Activated CD4-positive, alpha-beta T cell treated with anti-CD3 and anti-CD28 coated beads, Interleukin-2, amount 50 U/mL, for 24 hours (primary cell): ENCODE data around the gene OBP2B.
"Not testable (repeated sequence)": the region's sequence is repeated elsewhere in the genome, so short reads cannot be mapped to it uniquely, and the experiment has no call there.

Experiments
- DNase-seq, 2 donors: peaks; one replicate each; pipeline ENCODE4 v3.0.0-alpha.2; 2020; ENCODE audit warnings: low read depth in 1 of 2, low spot score in 1 of 2

Gene OBP2B

DNA sequence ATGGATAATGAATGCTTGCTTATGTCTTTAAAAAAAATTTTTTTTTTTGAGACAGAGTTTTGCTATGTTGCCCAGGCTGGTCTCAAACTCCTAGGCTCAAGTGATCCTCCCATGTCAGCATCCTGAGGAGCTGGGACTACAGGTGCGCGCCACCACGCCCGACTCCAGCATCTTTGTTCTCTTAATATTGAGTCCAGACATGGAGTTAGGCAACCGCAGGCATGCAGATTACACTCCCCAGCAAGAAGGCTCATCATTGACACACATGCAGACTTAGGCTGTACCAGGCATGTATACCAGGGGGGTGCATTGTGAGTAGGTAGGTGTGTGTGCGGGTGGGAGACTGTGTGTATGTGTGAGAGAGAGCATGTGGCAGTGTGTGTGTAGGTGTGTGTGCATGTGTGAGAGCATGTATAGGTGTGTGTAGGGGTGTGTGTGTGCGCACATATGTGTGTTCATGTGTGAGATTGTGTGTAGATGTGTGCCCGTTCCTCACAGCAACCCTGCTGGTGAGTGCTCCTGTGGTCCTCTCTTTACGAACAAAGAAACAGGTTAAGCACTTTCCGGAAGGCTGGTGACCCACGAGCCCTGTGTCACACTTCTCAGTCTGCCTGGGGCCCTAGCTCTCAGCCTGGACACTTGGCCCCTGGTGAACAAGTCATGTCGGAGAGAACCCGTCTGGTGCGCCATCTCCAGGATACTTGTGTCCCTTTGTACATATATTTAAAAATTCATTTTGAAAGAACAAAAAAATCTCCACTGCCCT, 6.2 kb downstream of the OBP2B start:
- no peak for DNase-seq

DNA sequence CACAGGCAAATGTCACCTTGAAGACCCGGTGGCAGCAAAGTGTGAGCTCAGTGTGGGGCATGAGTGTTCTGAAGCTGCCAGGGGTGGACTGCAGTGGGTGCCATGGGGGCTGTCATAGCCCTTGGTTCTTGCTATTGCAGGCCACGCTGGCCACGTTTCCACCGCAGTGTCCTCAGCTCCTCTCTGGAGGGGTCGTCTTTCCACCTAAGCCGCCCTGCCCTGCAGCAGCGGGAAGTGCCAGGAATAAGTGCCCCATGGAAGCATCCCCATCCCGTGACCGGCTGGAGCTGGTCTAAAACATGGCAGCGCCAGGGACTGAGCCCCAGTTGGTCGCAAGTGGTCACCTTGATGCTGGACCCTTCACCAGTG, 6.9 kb downstream of the OBP2B start:
- DNase-seq = no peak

DNA sequence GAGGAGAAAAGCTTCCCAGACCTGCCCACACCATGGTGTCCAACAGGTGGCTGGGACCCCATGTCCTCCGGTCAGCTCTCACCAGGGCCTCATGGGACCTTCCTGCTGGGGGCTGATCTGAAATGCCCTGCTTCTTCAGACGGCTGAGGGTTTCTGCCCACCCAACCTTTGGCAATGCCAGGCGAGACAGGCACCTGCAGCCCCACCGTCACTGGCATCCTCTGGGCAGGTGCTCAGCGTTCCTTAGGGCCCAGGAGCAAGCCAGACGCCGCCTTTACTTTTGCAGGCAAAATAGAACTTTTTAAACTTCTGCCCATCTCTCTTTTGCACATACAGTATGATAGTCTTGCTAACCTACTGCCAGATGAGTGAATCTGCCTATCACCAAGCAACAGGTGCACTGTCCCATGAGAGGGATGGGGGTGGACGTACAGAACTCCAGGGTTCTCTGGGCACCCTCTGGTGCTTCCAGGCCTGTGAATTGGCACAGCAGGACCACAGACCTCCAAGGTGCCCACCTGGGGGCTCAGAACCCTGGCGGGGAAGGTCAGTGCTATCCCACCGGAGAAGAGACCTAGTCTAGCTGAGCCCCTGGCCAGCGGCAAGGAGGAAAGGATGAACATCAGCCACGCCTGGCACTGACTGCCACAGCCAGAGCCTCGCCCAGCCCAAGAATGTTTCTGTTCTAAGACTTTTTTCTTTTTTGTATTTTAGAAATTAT, 7.5 kb downstream of the OBP2B start:
- DNase-seq = no peak

DNA sequence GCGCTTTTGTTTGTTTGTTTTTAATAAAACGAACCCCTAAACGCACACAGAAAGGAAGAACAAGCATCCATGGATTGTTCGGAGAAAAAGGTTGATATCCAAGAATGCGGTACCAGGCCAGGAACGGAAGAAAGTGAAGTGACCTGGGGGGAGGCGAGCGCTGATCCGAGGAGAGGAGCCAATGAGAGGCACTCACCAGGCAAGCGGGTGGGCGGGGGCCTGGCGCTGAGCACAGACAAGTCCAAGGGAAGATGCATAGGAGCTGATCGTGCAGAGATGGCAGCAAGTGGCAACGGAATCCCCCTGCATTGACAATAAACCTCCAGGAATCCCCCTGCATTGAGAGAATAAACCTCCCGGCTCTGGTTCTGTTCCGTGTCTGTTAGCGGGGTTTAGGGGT, 8.4 kb downstream of the OBP2B start:
- DNase-seq = no peak

DNA sequence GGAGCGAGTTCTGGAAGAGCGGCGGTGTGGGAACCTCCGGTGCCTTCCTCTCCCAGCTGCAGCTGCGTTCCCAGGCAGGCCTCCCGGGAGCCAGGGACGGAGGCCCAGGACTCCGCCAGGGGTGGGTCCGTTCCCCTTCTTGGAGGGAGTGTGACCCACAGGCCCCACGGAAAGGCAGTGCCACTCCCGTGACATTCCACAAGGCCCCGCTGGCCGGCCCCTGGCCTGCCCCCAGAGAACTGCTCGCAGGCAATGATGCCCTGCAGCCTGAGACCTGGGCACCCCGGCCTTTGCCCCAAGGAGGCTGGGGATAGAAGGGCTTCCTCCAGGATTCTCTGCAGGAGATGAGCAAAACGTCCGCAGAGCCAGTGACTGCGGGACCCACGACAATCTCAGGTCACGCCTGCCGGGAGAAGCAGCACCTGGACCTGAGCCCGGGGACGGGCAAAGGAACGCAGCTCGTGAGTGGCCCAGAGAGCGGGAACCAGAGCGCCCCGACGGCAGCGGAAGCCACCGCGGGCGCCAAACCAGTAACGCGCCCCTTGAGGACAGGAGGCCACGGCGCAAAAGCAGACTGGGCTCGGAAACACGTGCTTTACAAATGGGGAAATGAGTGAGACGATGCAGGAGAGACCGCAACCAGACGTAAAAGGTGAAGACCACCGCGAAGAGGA, 9.3 kb downstream of the OBP2B start:
- peak in 1 of 2 donors; percentile 24 for DNase-seq

DNA sequence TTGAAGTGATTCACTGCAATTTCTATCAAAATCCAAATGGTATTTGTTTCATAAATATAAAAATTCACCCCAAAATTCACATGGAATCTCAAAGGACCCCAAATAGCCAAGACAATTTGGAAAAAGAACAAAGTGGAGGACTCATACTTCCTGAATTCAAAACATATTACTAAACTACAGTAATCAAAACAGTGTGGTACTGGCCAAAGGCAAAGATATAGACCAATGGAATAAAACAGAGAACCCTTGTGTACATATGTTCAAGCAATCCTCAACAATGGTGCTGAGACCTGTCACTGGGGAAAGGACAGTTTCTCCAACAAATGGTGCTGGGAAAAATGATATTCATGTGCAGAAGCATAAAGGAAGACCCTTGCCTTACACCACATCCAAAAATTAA, 14.0 kb downstream of the OBP2B start:
- no peak for DNase-seq

DNA sequence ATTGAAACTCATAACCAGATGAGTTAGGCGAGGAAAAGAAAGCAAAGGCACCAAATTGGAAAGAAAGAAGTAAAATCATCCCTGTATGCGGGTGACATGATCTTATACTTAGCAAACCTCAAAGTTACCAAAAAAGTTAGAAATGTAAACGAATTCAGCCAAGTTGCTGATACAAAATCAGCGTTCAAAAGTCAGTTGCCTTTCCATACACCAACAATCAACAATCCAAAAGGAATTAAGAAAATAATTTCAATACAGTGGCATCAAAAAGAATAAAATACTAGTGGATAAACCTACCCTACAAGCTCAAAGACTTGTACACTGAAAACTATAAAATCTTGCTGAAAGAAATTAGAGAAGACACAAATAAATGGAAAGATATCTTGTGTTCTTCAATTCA, 14.5 kb downstream of the OBP2B start:
- no peak for DNase-seq

DNA sequence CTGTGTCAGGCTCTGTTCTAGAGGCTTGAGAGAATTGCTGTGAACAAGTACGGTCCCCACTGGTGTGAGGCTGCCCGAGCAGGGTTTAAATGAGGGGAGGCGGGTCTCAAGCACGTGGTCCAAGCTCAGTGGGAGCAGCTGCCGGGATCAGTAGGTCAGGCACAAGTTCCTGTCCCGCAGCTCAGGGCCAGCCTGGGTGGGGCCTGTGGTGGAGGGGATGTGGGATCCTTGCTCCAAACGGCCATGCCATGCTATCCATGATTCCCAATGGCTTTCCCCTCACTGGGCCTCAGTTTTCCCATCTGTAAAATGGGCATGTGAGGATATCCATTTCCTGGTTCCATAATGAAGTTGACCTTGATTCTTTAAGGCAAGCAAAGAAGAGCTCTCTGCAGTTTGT, 17.1 kb downstream of the OBP2B start:
- DNase-seq = no peak

DNA sequence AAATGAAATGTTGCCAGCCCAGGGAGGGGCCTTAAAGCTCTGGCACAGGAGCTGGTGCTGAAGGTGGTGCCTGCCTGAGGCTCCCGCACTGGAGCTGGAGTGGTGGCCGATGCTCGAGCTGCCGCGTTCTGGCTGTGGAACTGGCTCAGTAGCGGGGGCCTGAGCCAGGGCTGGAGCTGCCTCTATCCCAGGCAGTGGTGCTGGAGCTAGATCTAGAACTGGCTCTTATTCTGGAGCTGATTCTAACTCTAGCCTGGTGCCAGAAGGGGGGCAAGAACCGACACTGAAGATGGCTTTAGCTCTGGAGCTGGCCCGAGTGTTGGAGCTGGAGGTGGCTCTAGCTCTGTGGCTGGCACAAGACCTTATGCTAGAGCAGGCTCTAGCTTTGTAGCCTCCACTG, 19.2 kb downstream of the OBP2B start:
- DNase-seq = no peak

DNA sequence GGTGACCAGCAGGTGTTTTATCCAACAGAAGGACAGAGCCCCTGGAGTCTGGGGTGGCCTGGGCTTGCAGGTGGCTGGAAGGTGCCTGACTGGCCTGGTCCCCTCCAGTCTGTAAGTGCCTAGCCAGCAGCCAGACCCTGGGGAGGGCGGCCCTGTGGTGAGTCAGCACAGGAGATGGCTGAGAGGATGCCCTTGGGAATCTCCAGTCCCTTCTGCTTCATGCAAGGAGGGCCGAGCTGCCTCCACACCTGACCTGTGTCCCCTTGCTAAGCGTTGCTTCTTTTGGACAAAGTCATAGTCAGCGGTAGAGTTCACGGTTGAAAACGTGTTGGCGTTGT, 20.2 kb downstream of the OBP2B start:
- DNase-seq = no peak

DNA sequence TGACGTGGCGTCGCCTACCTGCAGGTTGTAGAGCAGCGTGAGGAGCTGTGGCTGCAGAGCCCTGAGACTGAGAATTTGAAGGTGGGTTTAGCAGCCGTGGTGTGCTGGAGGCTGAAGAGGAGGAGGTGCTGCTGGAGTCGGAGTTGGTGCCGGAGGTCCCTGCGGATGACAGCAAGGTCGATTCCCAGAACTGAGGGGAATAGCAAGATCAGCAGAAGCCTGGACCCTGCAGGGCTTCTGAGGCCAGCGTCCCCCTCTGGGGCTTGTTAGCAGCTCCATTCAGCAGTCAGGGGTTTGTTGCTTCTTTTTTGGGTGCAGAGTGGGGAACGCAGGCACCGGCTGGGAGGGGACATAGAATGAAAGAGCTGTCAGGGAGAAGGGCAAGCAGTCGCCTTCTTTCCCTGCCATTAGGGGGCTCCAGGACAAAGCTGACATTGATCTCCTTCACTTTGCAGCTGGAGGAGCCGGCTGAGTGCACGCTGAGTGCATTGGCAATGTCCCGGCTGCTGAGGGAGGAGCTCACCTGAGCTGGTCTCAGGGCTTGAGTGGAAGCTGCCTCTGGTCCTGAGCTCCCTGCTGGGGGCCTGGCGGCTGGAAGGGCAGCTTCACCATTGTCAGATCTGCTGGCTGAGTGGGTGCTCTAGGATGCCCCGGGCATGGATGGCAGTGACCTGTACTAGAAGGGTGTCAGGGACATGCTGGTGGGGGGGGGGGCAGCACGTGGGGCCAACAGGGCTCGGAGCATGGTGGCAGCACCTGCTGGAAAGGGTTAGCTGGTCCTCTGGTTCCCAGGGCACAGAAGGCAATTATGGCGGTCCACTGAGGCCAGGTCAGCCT, 20.8 kb downstream of the OBP2B start:
- no peak for DNase-seq

DNA sequence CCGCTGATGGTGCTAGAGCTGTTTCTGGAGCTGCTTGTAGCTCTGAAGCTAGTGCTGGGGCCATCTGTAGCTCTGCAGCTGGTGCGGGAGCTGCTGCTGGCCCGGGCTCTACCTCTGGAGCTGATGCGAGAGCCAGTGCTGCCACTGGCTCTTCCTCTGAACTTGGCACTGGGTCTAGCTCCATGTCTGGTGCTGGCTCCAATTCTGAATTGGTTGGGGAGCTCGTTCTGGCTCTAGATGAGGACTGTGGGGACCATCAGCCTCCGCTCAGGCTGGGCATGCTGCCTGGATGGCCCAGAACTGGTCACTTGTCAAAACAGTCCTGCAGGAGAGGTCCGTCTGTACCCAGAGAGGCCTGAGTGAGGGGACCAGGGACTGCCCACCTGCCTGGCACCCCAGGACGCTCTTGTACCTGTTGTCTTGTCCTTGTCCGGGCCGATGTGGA, 21.5 kb downstream of the OBP2B start:
- DNase-seq = no peak

DNA sequence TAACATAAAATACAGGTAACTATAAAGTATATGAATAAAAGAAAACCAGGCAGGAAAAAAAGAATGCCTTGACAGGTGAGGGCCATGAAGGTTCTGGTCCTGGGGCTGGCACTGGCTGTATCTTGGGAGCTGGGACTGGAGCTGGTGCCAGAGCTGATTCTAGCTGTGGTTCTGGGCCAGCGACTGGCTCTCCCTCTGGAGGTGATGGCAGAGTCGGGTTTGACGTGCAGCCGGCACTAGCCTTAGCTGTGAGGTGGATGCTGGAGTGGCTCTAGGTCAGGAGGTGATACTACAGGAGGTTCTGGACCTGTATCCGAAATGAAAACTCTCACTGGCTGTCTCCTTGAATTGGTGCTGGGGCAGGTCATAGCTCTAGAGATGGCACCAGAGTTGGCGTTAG, 22.3 kb downstream of the OBP2B start:
- no peak for DNase-seq

DNA sequence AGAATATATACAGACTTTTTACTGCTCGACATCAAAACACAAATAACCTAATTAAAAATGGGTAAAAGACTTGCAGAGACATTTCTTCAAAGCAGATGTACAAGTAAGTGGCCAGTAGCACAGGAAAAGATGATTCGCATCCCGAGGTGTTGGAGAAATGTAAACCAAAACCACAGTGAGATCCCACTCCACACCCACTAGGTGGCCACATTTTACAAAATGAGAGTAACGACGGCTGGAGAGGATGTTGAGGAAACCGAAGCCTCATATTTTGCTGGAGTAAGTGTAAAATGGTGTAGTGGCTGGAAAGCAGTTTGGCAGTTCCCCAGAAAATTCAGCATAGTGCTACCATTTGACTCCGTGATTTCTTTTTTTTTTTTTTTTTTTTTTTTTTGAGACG, 24.1 kb downstream of the OBP2B start:
- peak in 1 of 2 donors; percentile 41 for DNase-seq

DNA sequence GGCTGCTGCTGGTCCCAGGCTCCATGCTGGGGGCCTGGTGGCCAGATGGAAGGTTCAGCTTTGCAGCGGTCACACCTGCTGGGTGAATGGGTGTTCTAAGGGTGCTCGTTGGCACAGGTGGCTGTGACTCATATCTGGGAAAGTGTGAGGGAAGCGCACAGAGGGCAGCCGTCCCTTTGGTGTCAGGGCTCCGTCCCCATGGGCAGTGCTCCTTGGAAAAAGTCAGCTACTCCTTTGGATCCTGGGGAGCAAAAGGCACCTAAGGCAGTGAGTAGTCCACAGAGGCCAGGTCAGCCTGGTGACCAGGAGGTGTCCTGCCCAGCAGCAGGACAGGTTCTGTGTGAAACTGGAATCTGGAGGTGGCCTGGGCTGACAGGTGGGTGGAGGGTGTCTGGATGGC, 26.9 kb downstream of the OBP2B start:
- DNase-seq = no peak

DNA sequence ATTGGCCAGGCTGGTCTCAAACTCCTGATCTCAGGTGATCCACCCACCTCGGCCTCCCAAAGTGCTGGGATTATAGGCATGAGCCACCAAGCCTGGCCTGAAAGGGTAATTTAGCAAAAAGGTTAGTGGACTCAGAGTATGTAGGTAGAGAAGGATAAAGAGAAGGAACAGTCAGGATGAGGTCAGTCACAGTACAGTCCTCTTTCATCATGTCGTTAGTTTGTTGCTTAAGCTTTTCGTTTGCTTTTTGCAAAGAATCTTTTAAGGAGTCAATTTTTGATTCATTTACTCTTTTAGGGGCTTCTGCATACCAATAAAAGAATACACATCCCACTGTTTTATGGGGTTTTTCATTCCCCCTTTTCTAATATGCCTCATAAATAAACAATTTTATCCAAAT, 27.5 kb downstream of the OBP2B start:
- DNase-seq = no peak

DNA sequence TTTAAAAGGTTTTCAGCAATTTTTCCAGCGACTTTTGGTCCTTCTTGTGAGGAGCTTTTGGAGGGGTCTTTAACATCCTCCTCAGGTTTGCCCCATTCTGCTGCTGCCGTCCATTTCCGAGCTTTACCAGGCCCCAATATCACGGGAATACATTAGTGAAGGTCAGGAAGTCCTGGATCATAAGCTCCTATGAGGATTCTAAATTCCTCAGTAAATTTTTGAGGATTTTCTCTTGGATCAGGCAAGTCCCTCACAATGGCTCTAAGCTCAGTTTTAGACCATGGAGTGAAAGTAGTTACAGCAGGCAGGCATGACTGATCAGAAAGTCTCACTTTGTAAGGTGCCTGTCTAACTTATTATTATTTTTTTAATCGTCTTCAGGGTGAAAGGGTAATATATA, 28.1 kb downstream of the OBP2B start:
- no peak for DNase-seq

DNA sequence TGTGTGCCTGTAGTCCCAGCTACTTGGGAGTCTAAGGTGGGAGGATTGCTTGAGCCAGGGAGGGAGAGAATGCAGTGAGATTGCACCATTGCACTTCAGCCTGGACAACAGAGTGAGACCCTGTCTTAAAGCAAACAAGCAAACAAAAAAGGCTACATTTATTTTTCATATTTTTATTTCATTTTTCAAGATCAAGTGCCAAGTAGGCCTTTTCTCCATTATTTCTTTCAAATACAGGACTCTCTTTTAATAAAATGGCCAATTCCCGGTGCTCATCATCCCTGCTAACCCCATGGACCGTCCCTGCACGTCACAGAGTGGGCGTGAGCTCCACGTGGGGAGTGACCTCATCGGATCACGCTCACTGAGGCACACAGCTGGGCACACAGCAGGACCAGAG, 36.0 kb downstream of the OBP2B start:
- no peak for DNase-seq

DNA sequence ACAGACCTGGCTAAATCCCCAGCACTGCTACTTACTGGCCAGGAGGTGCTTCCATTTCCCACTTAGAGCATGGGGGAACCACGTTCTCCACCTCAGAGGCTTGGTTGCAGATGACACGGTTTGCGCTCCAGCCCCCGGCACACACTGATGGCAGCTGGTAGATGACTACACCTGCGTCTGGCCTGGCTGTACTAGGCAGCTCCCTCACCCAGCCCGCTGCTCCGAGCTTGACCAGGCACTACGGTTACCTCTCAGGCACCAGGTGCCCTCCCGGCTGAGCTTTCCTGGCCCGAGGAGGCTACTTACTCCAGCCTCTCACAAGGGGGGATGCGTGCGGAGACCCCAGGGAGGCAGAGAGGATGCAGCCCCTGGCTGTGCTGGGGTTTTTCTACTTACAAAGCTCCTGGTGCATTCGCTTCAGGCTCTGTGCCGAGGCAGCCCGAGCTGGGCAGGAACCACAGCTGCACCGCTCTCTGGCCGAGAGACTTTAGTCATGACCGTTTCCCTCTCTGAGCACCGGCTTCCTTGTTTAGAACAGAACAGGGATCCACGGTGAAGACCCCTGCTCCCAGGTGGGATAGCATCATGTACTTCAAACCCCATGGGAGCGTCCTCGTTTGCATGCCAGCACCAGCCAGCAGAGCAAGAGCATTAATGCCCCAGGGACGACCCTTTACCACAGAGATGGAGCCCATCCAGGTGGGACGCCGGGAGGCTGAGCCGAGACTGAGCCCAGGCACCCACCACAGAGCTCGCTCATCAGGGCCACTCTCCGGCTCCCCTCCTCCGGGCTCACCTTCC, 37.7 kb downstream of the OBP2B start:
- no peak for DNase-seq

DNA sequence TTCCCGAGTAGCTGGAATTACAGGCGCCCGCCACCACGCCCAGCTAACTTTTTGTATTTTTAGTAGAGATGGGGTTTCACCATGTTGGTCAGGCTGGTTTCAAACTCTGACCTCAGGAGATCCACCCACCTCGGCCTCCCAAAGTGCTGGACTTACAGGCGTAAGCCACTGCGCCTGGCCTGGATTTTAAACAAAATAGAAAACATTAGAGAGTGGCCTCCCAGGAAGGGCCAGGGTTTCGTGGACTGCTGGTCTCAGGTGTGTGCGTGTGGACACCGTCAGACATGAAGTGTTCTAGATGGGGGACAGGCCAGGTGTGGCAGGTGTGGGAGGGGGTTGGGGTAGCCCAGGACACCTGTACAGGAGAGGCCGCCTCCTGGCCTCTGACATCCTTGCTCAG, 38.3 kb downstream of the OBP2B start:
- DNase-seq = no peak

DNA sequence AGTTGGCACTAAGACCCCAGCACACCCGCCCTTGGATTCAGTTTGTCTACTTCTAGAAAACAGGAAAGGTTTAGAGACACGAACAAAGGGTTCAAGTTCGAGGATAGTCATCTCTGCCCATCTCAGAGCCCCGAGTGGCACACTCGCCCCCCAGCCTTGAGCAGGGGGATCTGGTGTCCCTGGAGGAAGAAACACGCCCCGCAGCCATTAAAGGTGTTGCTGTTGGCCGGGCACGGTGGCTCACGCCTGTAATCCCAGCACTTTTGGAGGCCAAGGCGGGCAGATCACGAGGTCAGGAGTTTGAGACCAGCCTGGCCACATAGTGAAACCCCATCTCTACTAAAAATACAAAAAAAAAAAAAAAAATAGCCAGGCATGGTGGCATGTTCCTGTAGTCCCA, 39.4 kb downstream of the OBP2B start:
- DNase-seq = not testable (repeated sequence)
